Pons (tissue), 1 donor: ENCODE results near the gene PRR18.

Experiments
- DNase-seq: peaks from one replicate; pipeline ENCODE4 v3.0.0-alpha.2; 2016; ENCODE audit warnings: low spot score

PRR18 gene

DNA sequence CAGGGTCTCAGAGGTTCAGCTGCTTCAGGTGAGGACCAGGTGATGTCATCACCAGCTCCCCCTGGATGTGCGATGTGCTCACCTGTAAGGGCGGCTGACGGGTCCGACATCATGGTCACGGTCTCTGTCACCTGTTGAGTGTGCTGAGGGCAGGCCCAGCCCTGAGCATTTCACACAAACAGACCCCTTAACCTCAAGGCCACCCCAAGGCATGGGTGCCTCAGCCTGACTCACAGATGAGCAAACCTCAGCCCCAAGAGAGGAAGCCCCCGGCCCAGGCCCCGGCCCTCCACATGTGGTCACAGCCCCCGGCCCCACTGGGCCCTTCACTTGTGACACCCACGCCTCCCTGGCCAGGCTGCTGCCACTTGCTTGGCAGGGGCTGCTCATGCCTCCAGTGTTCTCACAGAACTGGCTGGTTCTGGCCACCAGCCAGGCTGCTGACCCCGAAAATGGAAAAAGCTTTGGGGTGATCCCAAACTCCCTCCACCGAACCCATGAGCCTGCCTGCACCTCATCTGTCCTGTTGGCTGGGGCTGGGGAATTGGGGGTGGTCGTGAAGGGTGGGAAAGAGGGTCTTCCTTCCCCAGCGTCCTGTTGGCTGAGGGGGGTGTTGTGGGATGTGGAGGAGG is 33.3 kb downstream of the PRR18 start:
- DNase-seq = no peak

DNA sequence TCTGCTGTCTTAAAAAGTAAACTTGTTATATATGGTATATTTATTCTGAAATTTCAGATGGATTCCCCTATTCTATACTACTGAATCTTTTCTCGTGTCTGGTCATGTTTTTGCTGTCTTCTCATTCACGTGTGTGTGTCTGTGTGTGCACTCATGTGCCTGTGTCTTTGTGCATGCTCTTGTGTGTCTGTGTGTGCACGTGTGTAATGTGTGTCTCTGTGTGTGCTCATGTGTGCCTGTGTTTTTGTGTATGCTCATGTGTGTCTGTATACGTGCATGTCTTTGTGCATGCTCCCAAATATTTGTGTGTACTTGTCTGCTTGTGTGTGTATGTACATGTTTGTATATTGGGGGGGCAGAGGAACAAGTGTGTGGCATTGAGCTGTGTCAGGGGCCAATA is 34.0 kb downstream of the PRR18 start:
- no peak for DNase-seq

DNA sequence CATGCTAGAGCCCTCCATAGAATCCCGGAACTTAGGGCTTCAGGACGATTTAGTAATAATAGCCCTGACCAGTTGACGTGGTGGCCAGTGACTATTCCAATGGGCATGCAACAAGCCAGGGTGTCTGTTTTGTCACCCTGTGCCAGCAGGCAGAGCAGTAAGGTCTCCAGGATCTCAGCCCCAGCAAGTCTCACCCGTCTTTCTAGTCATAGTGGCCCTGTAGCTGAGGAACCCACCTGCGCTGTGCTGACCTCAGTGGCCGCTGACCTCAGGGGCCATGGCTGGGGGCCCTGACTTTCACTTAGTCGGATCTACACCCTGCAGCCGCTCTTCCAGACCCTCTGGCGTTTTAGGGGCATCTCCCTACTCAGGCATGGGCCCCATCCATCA is 36.8 kb downstream of the PRR18 start:
- no peak for DNase-seq

DNA sequence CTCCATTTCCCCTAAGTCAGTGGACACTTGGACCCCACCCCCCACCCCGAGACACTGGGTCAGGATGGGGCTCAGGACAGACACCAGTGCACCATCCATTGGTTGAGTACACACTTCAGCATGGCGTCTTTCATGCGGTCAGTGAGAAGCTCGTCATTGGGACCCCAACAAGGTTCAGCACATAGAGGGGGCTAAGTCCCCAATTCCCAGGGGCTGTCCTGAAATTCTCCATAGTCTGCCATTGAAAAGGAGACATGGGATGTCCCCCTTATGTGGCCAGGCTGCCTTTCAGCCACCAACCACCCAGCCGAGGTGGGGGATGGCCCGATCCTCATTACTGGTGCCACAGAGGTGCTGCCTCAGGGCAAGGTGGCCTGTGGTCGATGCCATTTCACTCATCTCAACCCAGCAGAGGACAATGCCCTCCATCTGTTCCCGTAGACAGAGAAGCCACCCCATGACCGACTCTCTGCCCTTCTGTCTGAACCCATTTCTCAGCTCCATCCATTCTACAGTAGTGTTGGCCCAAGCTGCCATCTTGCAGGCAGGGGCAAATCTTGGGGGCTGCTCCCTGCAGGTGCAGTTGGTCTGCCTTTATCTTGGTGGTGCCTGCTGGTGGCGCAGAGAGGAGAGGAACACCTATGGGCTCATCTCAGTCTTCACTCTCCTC is 37.4 kb downstream of the PRR18 start:
- DNase-seq = no peak

DNA sequence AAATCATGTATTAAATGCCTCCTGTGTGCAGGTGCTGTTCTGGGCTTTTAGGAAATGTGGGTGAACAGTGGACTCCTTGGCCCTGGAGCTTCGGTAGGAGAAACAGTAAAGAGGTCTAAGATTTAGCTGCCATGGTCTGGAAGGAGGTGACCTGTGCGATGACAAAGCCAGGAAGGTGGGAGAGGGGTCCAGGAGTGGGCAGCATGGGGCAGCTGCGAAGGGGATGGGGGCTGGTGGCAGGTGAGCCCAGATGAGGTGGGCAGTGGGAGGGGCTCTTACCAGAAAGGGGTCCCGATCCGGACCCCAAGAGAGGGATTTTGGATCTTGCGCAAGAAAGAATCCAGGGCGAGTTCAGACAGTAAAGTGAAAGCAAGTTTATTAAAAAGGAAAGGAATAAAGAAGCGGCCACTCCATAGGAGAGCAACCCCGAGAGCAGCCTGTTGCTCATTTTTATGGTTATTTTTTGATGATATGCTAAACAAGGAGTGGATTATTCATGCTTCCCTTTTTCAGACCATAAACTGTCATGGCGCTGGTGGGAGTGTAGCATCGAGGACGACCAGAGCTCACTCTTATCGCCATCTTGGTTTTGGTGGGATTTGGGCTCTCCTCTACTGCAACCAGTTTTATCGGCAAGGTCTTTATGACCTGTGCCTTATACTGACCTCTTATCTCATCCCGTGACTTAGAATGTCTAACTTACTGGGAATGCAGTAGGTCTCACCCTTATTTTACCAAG is 38.7 kb downstream of the PRR18 start:
- no peak for DNase-seq

DNA sequence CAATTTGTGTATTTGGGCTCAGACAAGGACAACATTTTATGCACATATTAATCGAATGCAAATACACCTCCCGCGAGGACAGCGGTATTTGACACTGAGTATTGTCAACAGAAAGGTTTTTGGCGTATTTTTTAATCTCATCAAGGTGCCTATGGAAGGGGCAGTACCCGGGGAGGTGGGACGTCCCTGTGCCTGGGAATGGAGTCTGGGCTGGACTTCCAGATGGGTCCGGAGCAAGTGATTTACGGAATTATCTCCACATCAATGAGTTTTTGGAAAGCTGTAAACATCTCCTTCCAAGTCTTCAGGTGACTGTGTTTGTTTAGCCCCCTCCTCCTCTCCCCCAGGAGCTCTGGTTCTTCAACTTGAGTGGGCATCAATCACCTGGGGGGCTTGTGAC is 39.8 kb downstream of the PRR18 start:
- DNase-seq = no peak

DNA sequence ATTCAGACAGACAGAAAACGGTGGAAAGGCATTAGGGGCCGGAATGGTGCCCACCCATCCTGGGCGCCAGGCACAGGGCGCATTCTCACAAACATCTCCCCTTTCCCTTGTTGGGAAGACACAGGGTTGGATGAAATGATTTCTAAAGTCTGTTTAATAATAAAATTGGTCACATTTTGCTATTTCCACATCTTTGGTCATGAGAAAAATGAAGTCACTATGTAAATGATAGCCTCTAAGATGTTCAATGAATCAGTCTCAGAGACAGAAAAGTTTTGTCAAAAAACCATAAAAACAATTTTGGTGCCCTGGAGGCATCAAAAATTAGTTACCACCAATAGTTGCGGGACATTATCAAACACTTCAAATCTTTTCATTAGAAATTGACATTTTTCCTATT is 40.7 kb downstream of the PRR18 start:
- no peak for DNase-seq

DNA sequence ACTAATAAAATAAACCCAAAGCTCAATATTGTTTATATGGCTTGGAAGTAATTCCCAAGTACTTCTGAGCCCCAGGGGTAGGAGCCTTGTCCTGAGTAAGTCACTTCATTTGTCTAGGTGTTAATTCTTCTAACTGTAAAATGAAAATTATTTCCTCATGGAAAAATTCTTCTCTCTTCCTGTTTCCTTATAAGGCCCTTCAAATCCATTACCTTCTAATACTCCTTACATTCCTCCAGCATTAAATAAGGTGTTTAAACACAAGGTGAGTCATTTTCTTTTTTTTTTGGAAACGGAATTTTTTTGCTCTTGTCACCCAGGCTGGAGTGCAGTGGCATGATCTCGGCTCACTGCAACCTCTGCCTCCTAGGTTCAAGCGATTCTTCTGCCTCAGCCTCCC is 41.9 kb downstream of the PRR18 start:
- DNase-seq = no peak

DNA sequence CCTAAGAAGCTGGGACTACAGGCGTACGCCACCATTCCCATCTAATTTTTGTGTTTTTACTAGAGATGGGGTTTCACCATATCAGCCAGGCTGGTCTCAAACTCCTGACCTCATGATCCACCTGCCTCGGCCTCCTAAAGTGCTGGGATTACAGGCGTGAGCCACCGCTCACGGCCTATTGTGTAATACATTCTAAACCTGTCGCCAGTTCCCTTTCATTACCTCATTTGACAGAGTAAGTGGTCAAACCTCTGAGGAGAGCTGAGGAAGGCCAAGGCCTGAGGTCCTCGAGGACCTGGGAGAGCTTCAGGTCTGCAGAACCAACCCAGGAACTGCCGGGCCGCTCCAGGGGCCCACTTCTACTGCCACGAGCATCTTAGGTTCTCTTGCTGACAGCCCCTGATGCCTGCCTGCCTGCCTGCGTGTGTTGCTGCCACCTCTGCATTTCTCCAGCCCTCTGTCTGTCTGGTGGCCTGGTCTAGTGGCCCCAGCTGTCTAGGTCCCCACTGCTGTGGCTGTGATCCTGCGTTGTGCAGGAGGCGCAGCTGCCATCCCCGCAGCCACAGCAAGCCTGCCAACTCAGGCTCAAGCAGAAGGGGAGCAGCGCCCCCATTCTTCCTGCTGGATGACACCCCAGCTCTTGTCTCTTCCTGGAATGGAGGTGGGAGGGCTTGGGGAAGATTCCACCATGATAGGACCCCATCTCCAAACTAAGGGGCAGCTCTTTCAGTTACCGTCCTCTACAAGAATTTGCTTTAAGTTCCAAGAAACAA is 45.3 kb downstream of the PRR18 start:
- DNase-seq = no peak

DNA sequence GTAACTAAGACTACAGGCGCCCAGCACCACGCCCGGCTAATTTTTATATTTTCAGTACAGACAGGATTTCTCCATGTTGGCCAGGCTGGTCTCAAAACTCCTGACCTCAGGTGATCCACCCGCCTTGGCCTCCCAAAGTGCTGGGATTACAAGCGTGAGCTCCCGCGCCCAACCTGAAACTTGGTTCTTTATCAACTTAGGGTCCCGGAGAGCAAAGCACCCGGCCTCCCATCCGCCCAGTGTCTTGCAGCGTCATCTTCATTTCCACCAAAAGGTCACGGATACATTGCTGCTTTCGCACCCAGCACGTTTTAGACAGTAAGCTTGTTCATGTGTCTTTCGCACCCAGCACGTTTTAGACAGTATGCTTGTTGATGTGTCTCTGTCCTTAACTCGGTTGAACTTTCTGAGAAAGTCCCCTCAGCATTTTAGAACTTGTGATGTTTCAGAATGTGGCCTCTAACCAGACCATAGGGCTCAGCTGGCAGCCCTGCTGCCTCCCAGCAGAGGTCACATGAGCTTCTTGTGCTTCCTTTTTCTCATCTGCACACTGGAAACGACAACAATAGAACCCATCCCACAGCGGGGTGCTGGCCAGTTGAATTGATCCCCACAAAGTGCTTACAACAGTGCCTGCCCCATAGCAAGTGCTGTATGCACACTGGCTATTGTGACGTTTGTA is 48.8 kb downstream of the PRR18 start:
- DNase-seq = peak; percentile 74

DNA sequence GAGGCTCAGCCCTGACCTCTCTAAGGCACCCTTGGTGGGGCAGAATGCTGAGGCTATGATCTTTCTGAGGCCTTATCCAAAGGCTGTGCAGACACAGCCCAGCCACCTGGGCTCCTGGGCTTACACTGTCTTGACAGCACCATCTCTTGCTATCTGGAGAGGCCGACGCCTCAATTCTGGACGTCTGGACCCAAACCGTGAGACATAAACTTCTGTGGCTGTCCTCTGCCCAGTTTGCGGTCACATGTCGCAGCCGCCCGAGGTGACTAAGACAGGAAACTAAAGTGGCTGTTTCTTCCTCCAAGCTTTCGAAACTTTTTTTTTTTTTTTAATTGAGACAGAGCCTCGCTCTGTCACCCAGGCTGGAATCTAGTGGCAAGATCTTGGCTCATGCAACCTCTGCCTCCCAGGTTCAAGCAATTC is 49.3 kb downstream of the PRR18 start:
- DNase-seq = peak; percentile 47

DNA sequence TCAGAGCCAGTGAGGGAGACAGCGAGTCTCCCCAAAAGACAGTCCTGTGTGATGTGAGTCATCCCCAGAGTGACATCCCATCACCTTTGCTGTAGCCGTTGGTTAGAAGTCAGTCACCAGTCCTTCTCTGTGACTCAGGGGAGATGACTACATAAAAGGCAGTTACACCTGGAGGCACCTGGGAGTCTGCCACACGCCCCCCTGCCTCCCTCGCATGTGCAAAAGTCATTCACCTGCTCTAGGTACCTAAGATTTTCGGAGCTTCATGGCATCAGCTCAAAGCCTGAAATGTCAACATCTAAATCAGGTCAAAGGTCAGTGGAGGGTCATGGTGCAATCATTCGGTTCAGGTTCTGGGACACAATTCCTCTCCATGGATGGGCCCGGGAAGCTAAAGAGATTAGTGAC is 50.3 kb downstream of the PRR18 start:
- DNase-seq = no peak
